GM12891 (cell line): ENCODE results near the gene POP7.
A peak's percentile ranks its signal among the peaks of the same experiment; 100 is the strongest.

Experiments
- DNase-seq: peaks from one replicate; pipeline ENCODE4 v3.0.0; 2011; ENCODE audit warnings: low spot score; ENCODE audit not compliant: insufficient read length
- FAIRE-seq: peaks from 2 replicates; lab custom pipeline; 2011; peaks lifted over from hg19 to GRCh38; lab: Jason Lieb, UNC
- PAX5 ChIP-seq: IDR thresholded peaks from 2 replicates; pipeline ENCODE4 v1.6.1; 2011; ENCODE audit warnings: low read length, moderate library complexity, mild to moderate bottlenecking; ENCODE audit not compliant: insufficient read depth, severe bottlenecking
- POLR2A ChIP-seq: IDR thresholded peaks from 2 replicates; pipeline ENCODE4 v1.6.1; 2011; ENCODE audit warnings: low read depth, low read length, control low read depth
- POLR2AphosphoS5 ChIP-seq: IDR thresholded peaks from 2 replicates; pipeline ENCODE4 v1.6.1; 2011; ENCODE audit warnings: low read depth, low read length, control low read depth
- POU2F2 ChIP-seq: IDR thresholded peaks from 2 replicates; pipeline ENCODE4 v1.6.1; 2011; ENCODE audit warnings: low read depth, mild to moderate bottlenecking, control low read depth, low read length, moderate library complexity
- SPI1 ChIP-seq: IDR thresholded peaks from 2 replicates; pipeline ENCODE4 v1.6.1; 2011; ENCODE audit warnings: low read depth, low read length, control low read depth
- TAF1 ChIP-seq: IDR thresholded peaks from 2 replicates; pipeline ENCODE4 v1.6.1; 2011; ENCODE audit warnings: low read depth, low read length, control low read depth

Gene POP7

DNA sequence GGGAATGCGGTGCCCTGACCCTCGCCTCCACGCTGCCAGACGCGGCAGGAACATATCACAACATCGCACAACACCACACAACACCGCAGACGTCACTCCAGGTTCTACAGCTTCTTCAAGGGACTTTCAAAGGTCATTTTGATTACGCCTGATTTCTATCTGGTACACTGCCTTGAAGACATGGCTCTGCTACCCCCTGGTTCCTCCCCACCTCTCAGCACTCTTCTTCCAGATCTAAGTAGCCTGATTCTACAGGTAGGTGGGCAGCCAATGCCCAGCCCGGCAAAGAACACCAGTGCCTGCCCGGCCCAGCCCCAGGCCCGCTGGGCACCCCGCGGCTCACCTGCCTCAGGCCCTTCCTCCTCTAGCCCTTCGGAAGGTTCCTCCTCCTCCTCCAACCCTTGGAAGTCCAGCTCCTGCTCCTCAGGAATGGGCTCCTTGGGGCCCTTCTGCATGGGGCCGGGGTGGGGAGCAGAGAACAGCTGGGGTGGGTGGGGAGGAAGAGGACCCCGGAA, 20.2 kb upstream of the POP7 start:
- DNase-seq: peak; percentile 11
- TF ChIP-seq POLR2AphosphoS5 (no peak), TAF1 (no peak), POLR2A (no peak), PAX5 (no peak), SPI1 (no peak)
- no peak for FAIRE-seq

DNA sequence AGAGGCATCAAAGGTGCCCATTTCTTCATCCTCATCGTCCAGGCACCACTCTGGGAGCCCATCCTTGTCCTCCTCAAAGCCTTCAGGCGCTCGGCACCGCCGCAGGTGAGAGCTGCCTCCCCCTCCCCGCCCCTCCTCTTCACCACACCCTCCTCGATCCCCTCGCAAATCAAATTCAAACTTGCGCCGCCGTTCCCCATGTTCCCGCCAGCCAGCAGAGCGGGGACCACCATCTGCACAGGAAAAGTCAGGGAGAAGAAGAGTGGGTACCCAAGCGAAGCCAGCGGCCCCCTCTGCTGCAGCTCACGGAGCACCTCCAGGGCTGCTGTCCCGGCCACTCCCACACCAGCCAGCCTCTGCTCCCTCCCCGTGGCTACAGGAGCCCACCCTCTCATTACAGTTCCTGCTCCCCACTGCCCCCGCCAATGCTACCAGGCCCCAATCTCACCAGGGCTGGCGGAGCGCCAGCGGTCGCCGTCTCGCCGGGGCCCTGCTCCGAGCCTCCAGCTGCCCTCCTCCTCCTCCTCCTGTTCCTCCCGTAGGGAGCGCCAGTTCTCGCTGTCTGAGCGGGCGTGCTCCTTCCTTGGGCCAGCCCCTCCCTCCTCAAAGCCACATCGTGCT, 19.6 kb upstream of the POP7 start:
- no peak for DNase-seq
- TF ChIP-seq SPI1 (no peak), POLR2AphosphoS5 (no peak), POLR2A (no peak), POU2F2 (no peak), TAF1 (no peak), PAX5 (no peak)
- FAIRE-seq: no peak

GRCh38 chr7:100686822-100687211, 19.1 kb upstream of the POP7 start:
- DNase-seq: no peak
- FAIRE-seq: no peak
- TF ChIP-seq POU2F2 (no peak), SPI1 (no peak), POLR2AphosphoS5 (no peak), TAF1 (no peak), PAX5 (no peak), POLR2A (no peak)

DNA sequence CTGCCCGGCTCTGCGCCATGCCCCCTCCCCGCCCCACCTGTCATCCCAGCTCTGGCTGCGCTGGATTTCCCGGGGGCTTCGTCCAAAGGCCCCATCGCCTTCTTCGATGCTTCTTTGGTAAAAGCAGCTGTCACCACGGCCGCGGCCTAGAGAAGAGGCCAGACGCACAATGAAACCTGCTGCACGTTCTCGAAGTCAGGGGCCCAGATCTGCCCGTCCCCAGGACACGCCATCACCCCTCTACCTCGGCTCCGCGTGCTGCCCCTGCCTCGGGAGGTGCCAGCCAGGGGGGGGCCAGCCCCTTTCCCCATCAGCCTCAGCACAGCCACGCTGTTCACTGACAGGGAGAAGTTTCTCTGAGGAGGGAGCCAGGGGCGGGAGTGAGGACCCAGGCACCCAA, 18.7 kb upstream of the POP7 start:
- DNase-seq: no peak
- FAIRE-seq: no peak
- no peak for TF ChIP-seq SPI1
- TF ChIP-seq POLR2A: no peak
- no peak for TF ChIP-seq TAF1
- no peak for TF ChIP-seq POU2F2
- no peak for TF ChIP-seq PAX5
- TF ChIP-seq POLR2AphosphoS5: no peak

DNA sequence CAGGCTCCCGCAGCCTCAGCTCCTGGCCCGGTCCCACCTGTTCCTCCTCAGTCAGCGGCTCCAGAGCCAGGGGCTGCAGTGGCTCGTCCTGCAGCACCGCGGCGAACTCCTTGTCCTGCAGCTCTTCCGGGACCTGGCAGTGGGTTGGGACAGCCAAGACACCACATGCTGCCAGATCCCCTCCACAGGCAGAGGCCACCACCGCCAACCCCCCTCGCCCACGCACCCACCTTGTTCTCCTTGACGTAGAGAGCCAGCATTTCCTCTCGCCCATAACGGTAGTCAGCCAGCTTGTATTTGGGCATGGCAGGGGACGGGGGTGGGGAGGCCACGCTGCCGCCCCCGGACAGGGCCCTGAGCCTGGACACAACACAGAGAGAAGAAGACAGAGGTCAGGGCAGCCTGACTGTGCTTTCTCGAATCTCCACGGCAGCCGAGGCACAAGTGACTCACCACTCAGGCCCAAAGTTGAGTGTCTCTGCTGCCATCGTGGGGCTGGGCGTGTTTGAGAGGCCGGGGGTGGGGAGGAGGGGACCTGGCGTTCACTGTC, 18.1 kb upstream of the POP7 start:
- DNase-seq (peak; percentile 10), FAIRE-seq (no peak)
- no peak for TF ChIP-seq POLR2A
- TF ChIP-seq POU2F2: no peak
- no peak for TF ChIP-seq SPI1
- TF ChIP-seq PAX5: no peak
- TF ChIP-seq POLR2AphosphoS5: no peak
- no peak for TF ChIP-seq TAF1

DNA sequence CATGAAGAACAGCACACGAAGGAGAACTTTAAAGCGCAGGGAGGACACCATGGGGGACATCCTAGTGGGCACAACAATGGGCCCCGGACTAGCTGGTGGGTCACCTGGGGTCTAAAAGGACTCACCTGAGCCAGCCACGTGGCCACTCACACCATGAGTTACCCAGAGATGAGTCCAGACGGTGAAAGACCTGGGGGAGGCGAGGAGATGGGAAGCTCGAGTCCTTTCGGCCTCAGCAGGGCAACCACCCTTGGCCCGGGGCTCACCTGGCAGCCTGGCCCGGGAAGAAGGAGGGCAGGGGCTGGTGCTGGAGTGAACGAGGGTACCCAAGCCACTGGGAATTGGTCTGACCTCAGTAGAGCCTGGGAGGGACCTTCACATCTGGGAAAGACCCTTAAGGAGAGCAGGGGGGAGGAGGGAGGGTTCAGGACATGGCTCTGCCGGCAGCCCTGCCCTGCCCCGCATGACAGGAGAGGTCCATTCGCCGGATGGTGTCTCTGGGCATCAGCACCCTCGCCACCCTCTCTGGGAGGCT, 17.5 kb upstream of the POP7 start:
- DNase-seq (peak; percentile 13), FAIRE-seq (no peak)
- TF ChIP-seq POLR2A (no peak), PAX5 (no peak), POLR2AphosphoS5 (no peak), SPI1 (no peak), TAF1 (no peak), POU2F2 (no peak)

DNA sequence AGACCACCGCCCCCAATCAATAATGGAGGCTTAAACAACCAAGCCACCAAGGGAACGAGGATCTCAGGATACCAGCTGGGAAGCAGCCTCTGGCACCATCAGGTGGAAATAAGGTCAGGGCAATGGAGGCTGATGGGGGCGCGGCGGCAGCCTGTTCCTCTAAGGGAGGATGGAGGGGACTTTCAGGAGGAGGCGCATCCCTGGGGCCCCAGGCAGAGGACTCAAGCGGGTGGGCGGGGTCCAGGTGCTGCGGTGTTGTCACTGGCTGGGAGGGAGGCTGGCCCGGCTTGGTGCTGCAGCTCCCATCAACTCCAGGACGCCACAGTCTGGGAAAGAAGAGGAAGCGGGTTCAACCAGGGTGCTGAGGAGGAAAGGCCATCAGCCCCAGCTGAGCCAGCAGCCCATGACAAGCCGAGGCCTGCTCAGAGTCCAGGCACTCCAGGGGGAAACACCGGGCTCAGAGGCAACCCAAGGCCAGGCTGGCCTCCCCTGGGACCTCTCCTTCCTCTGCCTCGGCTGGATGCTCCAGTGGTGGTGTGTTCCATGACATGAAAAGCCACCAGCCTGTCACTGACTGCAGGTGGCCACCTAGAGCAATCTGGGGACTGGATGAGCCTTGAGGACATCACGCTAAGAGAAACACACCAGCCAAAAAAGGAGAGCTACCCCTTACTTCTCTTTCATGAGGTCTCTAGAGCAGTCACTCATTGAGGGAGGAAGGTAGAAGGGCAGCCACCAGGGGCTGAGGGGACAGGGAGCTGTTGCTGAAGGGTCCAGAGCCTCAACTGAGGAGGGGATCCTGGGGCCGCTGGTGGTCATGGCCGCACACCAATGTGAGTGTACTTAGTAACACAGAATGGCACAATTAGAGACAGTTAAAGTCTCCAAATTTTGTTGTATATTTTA, 16.4 kb upstream of the POP7 start:
- peak; percentile 9 for FAIRE-seq
- TF ChIP-seq POLR2A (no peak), POLR2AphosphoS5 (no peak), PAX5 (no peak), TAF1 (no peak)
- DNase-seq: peak; percentile 22

DNA sequence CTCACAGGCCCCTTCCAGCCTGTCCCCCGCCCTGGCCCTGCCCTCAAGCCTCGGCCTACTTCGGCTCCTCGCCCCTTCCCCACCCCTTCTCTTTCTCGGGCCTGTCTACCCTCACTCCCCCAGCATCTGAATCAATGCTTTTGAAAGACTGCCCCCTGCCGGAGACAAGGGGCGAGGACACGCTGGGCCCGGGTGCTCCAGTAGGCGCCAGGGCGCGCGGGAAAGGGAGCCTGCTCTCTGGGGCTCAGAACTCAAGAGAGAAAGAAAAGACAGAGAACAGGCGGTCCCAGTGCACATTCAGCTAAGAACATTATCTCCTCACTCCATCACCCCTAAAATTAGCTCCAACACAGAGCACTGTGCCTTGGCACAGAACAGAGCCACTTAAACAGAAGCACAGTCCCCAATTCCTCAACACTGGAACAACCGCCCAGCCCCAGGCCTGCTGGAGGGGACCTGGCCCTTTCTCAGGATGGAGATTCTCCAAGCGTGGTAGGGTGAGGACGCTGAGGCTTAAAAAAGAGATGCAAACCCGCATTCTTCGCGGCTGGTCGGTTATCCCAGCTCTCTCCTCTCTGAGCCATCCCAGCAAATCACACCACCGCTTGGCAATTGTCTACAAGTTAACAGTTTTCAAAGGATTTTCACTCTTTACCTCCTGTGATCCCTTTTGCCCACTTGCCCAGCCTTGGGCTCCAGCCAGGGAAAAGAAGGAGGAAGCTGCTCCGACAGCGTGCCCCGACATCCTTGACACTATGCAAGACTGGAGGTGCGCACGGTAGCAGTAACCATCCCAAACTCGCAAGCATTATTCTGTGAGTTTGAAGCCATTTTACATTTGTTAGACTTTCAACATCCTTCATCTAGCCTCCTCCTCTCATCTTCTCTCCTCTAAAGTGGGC, 14.0 kb upstream of the POP7 start:
- peak; percentile 60 for FAIRE-seq
- TF ChIP-seq POLR2A: no peak
- TF ChIP-seq PAX5: no peak
- no peak for TF ChIP-seq POLR2AphosphoS5
- no peak for TF ChIP-seq POU2F2
- no peak for TF ChIP-seq TAF1
- TF ChIP-seq SPI1: no peak
- peak; percentile 90 for DNase-seq
